Frontal cortex (tissue), 4 donors: ENCODE data around the gene NUDT2. TPM values are rescaled to one million over a fixed set of nuclear protein-coding genes. Genes with fewer than 3 reads are reported as not detected.
"Not testable (repeated sequence)": the region's sequence is repeated elsewhere in the genome, so short reads cannot be mapped to it uniquely, and the experiment has no call there.

Experiments used
- DNase-seq, 2 donors: peaks; one replicate each; pipeline ENCODE4 v3.0.0; 2012; ENCODE audit warnings: low spot score in 2 of 2
- FAIRE-seq: peaks from 2 replicates; lab custom pipeline; 2012; peaks lifted over from hg19 to GRCh38; lab: Jason Lieb, UNC
- total RNA-seq: library from RNA; depleted of rRNA; stranded (reverse); fragments of >200 nt; gene quantifications from one replicate; pipeline ENCODE4 v1.2.3, GENCODE V29; 2014
- donor health status: control.
- donor health status: control.
- donor health status: control.

NUDT2 gene
- total RNA-seq, 1 donor from 2014 or later, result 15.5 TPM

- FAIRE-seq, result peak; percentile 85
Observed at GRCh38 chr9:34334337-34334824, 5.0 kb downstream of the NUDT2 start.

GRCh38 chr9:34334916-34335315 lies 5.5 kb downstream of the NUDT2 start:
- FAIRE-seq, result no peak
- no peak for DNase-seq

More at GRCh38 chr9:34334337-34334824, 5.0 kb downstream of the NUDT2 start:
- peak; percentile 29 to 44 for DNase-seq

GRCh38 chr9:34335376-34335775 lies 6.0 kb downstream of the NUDT2 start:
- FAIRE-seq (no peak), DNase-seq (no peak)

- DNase-seq (no peak), FAIRE-seq (no peak)
Observed at GRCh38 chr9:34337403-34337802, 8.0 kb downstream of the NUDT2 start.

- not testable (repeated sequence) for DNase-seq, FAIRE-seq
Observed at GRCh38 chr9:34338079-34338478, 8.7 kb downstream of the NUDT2 start.

- FAIRE-seq (no peak), DNase-seq (no peak)
Observed at GRCh38 chr9:34338665-34339385, 9.5 kb downstream of the NUDT2 start.

GRCh38 chr9:34341659-34342295 lies 12.4 kb downstream of the NUDT2 start:
- DNase-seq (no peak), FAIRE-seq (no peak)

- no peak for DNase-seq
- FAIRE-seq, result no peak
Observed at GRCh38 chr9:34343090-34343489, 13.7 kb downstream of the NUDT2 start.

GRCh38 chr9:34343605-34344004 lies 14.2 kb downstream of the NUDT2 start:
- FAIRE-seq (no peak), DNase-seq (no peak)

GRCh38 chr9:34346873-34347799 lies 17.8 kb downstream of the NUDT2 start:
- DNase-seq (no peak), FAIRE-seq (no peak)

- FAIRE-seq, result no peak
- DNase-seq, result no peak
Observed at GRCh38 chr9:34347800-34348158, 18.4 kb downstream of the NUDT2 start.

- FAIRE-seq (no peak), DNase-seq (no peak)
Observed at GRCh38 chr9:34349324-34349723, 20.0 kb downstream of the NUDT2 start.

- not testable (repeated sequence) for FAIRE-seq
Observed at GRCh38 chr9:34352122-34352652, 22.8 kb downstream of the NUDT2 start.

GRCh38 chr9:34352957-34353356 lies 23.6 kb downstream of the NUDT2 start:
- not testable (repeated sequence) for DNase-seq, FAIRE-seq

More at GRCh38 chr9:34352122-34352652, 22.8 kb downstream of the NUDT2 start:
- DNase-seq, result not testable (repeated sequence)

GRCh38 chr9:34362614-34363214 lies 33.3 kb downstream of the NUDT2 start:
- DNase-seq (no peak), FAIRE-seq (no peak)

- no peak for FAIRE-seq
- DNase-seq, result no peak
Observed at GRCh38 chr9:34363619-34364351, 34.4 kb downstream of the NUDT2 start.

GRCh38 chr9:34365282-34365681 lies 35.9 kb downstream of the NUDT2 start:
- no peak for FAIRE-seq
- DNase-seq, result no peak

- FAIRE-seq, result no peak
Observed at GRCh38 chr9:34366365-34366764, 37.0 kb downstream of the NUDT2 start.

More at GRCh38 chr9:34366365-34366764, 37.0 kb downstream of the NUDT2 start:
- no peak for DNase-seq
